OCI-LY7 (cell line): ENCODE data around the gene RNF115.
"Not testable (repeated sequence)": the region's sequence is repeated elsewhere in the genome, so short reads cannot be mapped to it uniquely, and the experiment has no call there.

ENCODE experiments used
- CTCF ChIP-seq: fragments of 200-600 bp; sonication (generic); conservative IDR thresholded peaks from 2 replicates; pipeline ENCODE4 v1.5.1; 2014; ENCODE audit warnings: mild to moderate bottlenecking, antibody characterized with exemption, low read length, moderate library complexity, mixed read lengths
- EZH2phosphoT487 ChIP-seq: fragments of 200-600 bp; sonication (generic); IDR thresholded peaks from 2 replicates; pipeline ENCODE4 v1.6.1; 2018; ENCODE audit warnings: low read depth, borderline replicate concordance, mild to moderate bottlenecking, mixed run types, antibody characterized with exemption, low read length, moderate library complexity, mixed read lengths

- not testable (repeated sequence) for TF ChIP-seq EZH2phosphoT487, CTCF
These were observed 61.9 kb downstream of the RNF115 start for GRCh38 chr1:145762001-145762400.
